CD14-positive monocyte (primary cell): ENCODE data around the gene ARMC6. TPM values are rescaled to one million over a fixed set of nuclear protein-coding genes. Genes with fewer than 3 reads are reported as not detected.

Experiments
- DNase-seq, 3 donors: peaks; one replicate each; pipeline ENCODE4 v3.0.0-alpha.2; 2011 to 2022
- H2AFZ ChIP-seq: 2 replicates; pipeline ENCODE4 v1.6.0; 2012; ENCODE audit warnings: mild to moderate bottlenecking, low read depth, low read length, inconsistent platforms; ENCODE audit not compliant: insufficient read depth, poor library complexity, severe bottlenecking
- H3K27ac ChIP-seq, 2 donors: 1 replicate in 1 of 2; 2 replicates in 1 of 2; pipeline ENCODE4 v1.5.1; 2012 to 2013; ENCODE audit warnings: low read length in 2 of 2, control low read depth in 1 of 2, inconsistent platforms in 1 of 2, low read depth in 1 of 2, mild to moderate bottlenecking in 1 of 2
- H3K27me3 ChIP-seq, 2 donors: one replicate each; pipeline versions ENCODE4 v1.6.0 to v1.6.1; 2011 to 2013; ENCODE audit warnings: low read length in 2 of 2; ENCODE audit not compliant: control insufficient read depth in 2 of 2, insufficient read depth in 2 of 2
- H3K36me3 ChIP-seq, 2 donors: replicated peaks in 1 of 2; 1 replicate in 1 of 2; 2 replicates in 1 of 2; pipeline versions ENCODE4 v1.5.1 to v1.6.1; 2012 to 2013; ENCODE audit warnings: low read length in 2 of 2, control low read depth in 1 of 2, inconsistent platforms in 1 of 2, mild to moderate bottlenecking in 1 of 2; ENCODE audit not compliant: insufficient read depth in 2 of 2, control insufficient read depth in 1 of 2
- H3K4me1 ChIP-seq, 2 donors: 1 replicate in 1 of 2; 2 replicates in 1 of 2; pipeline versions ENCODE4 v1.5.1 to v1.6.1; 2012 to 2013; ENCODE audit warnings: low read length in 2 of 2, control low read depth in 1 of 2, inconsistent platforms in 1 of 2, mild to moderate bottlenecking in 1 of 2, moderate library complexity in 1 of 2; ENCODE audit not compliant: insufficient read depth in 2 of 2, control insufficient read depth in 1 of 2
- H3K4me2 ChIP-seq: replicated peaks from 2 replicates; pipeline ENCODE3; 2012; ENCODE audit warnings: low read length, moderate library complexity, mild to moderate bottlenecking; ENCODE audit not compliant: poor library complexity, severe bottlenecking; ENCODE audit errors: extremely low read depth
- H3K4me3 ChIP-seq, 3 experiments: fragments of 200-600 bp in 1 of 3; sonication (generic) in 1 of 3; replicated peaks in 1 of 3; 1 replicate in 2 of 3; 2 replicates in 1 of 3; pipeline ENCODE4 v1.5.1; 2011 to 2013; ENCODE audit warnings: low read length in 3 of 3, mild to moderate bottlenecking in 3 of 3, control low read depth in 2 of 3, low read depth in 2 of 3, inconsistent platforms in 1 of 3, moderate library complexity in 1 of 3
- H3K79me2 ChIP-seq: 2 replicates; pipeline ENCODE4 v1.6.0; 2012; ENCODE audit warnings: mild to moderate bottlenecking, control low read depth, inconsistent platforms, low read length, moderate library complexity; ENCODE audit not compliant: insufficient read depth
- H3K9ac ChIP-seq: 2 replicates; pipeline ENCODE4 v1.6.0; 2017; ENCODE audit warnings: low read length, mild to moderate bottlenecking; ENCODE audit not compliant: insufficient read depth, poor library complexity, severe bottlenecking
- H3K9me3 ChIP-seq, 2 donors: replicated peaks in 1 of 2; 1 replicate in 1 of 2; 2 replicates in 1 of 2; pipeline versions ENCODE4 v1.5.1 to v1.6.1; 2012 to 2013; ENCODE audit warnings: low read length in 2 of 2, control low read depth in 1 of 2; ENCODE audit not compliant: control insufficient read depth in 1 of 2, insufficient read depth in 1 of 2
- H4K20me1 ChIP-seq: 2 replicates; pipeline ENCODE4 v1.6.0; 2012; ENCODE audit warnings: mild to moderate bottlenecking, low read length, control low read depth, moderate library complexity; ENCODE audit not compliant: insufficient read depth
- H3K27ac Mint-ChIP-seq, 7 donors: one replicate each; pipeline ENCODE4 v1.8.0; 2020; ENCODE audit warnings: mild to moderate bottlenecking in 7 of 7, mixed read lengths in 7 of 7, moderate library complexity in 6 of 7, inconsistent platforms in 2 of 7
- H3K27me3 Mint-ChIP-seq, 3 donors: one replicate each; pipeline ENCODE4 v1.8.0; 2021 to 2022; ENCODE audit warnings: low read depth in 3 of 3, mild to moderate bottlenecking in 3 of 3, mixed read lengths in 3 of 3, moderate library complexity in 3 of 3, inconsistent platforms in 1 of 3
- H3K36me3 Mint-ChIP-seq, 2 donors: one replicate each; pipeline ENCODE4 v1.8.0; 2020; ENCODE audit warnings: mixed read lengths in 2 of 2, inconsistent platforms in 1 of 2, mild to moderate bottlenecking in 1 of 2
- H3K4me1 Mint-ChIP-seq: one replicate; pipeline ENCODE4 v1.8.0; 2020; ENCODE audit warnings: mild to moderate bottlenecking, mixed read lengths
- H3K4me3 Mint-ChIP-seq, 2 donors: one replicate each; pipeline ENCODE4 v1.8.0; 2020; ENCODE audit warnings: mild to moderate bottlenecking in 2 of 2, mixed read lengths in 2 of 2, moderate library complexity in 1 of 2
- H3K9me3 Mint-ChIP-seq, 7 donors: one replicate each; pipeline ENCODE4 v1.8.0; 2020 to 2022; ENCODE audit warnings: mixed read lengths in 7 of 7, mild to moderate bottlenecking in 6 of 7, moderate library complexity in 6 of 7, inconsistent platforms in 2 of 7
- WGBS: methylation state at CpG from one replicate; pipeline ENCODE4 v1.1.5; 2013; ENCODE audit warnings: missing lambda C conversion rate; ENCODE audit not compliant: insufficient coverage; 5-methylcytosine and 5-hydroxymethylcytosine counted together
- intact Hi-C, 2 donors: fragments of 100-400 bp; cut with micrococcal nuclease; formaldehyde crosslinking; loops; one replicate each; pipeline versions ENCODE4 v1.15.0 to v1.15.1; 2023
- polyA plus RNA-seq, 3 donors: library from polyadenylated mRNA; depleted of rRNA in 1 of 3; unstranded in 2 of 3; stranded (reverse) in 1 of 3; fragments of 300-500 nt in 2 of 3; fragments of >200 nt in 1 of 3; fragmentation: Illumina TruSeq in 2 of 3; gene quantifications; 1 replicate in 2 of 3; 2 replicates in 1 of 3; pipeline ENCODE4 v1.2.3, GENCODE V29; 2012 to 2021
- TF ChIP-seq, protein P1 (sequence below): fragments of 200-600 bp; IDR thresholded peaks from one replicate; pipeline ENCODE4 v1.8.0; 2022; ENCODE audit warnings: antibody characterized with exemption, mild to moderate bottlenecking

ARMC6 gene
- polyA plus RNA-seq, 3 donors, result 22.3 to 29.6 (median 26.1) TPM

DNA sequence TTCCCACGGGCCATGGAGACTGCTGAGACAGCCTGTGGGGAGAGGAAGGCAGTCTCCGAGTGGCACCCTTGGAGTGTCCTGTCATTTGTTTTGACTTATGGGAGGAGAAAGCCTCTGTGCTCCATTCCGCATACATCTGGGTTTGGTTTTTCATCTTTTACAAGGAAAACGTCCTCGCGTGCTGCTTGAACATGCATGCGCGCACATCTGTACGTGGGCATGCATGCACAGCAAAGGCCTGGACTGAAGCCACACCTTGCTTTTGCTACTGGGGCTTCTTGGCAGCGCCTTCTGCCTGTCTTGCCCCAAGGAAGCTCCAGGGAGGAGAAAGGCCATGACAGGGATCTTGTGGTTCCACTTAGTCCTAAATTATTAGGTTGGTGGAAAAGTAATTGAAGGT is 44.1 kb upstream of the ARMC6 start:
- Mint-ChIP-seq H3K9me3 (no peaks in the 10 kb centered on the region), H3K4me1 (peaks cover 27% of the 10 kb centered on the region), H3K36me3 (peaks cover 30 to 35% of the 10 kb centered on the region in 2 donors), H3K27me3 (peaks cover 0 to 3% (median 0%) of the 10 kb centered on the region in 3 donors), H3K27ac (peak overlapping the region in 1 of 7 donors; percentile 30), H3K4me3 (no peak overlapping the region)
- no peak overlapping the region for H3K4me3 ChIP-seq
- TF ChIP-seq, protein P1, sequence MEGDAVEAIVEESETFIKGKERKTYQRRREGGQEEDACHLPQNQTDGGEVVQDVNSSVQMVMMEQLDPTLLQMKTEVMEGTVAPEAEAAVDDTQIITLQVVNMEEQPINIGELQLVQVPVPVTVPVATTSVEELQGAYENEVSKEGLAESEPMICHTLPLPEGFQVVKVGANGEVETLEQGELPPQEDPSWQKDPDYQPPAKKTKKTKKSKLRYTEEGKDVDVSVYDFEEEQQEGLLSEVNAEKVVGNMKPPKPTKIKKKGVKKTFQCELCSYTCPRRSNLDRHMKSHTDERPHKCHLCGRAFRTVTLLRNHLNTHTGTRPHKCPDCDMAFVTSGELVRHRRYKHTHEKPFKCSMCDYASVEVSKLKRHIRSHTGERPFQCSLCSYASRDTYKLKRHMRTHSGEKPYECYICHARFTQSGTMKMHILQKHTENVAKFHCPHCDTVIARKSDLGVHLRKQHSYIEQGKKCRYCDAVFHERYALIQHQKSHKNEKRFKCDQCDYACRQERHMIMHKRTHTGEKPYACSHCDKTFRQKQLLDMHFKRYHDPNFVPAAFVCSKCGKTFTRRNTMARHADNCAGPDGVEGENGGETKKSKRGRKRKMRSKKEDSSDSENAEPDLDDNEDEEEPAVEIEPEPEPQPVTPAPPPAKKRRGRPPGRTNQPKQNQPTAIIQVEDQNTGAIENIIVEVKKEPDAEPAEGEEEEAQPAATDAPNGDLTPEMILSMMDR, result no peak
- no peak for DNase-seq
- no peak overlapping the region for H3K4me2 ChIP-seq
- peaks cover 30 to 35% of the 10 kb centered on the region in 2 donors for H3K36me3 ChIP-seq
- H3K27me3 ChIP-seq, result no peaks in the 10 kb centered on the region
- no peaks in the 10 kb centered on the region for H3K79me2 ChIP-seq
- no peak overlapping the region for H2AFZ ChIP-seq
- intact Hi-C loops, result loop anchor here in 1 of 2 donors (5.0 kb wide), 1 partner anchor 47 kb away; the partner anchor contains the start of gene HOMER3
- no peak overlapping the region for H3K27ac ChIP-seq
- H3K4me1 ChIP-seq, result peaks cover 26 to 27% of the 10 kb centered on the region in 2 donors
- no peak overlapping the region for H3K9ac ChIP-seq
- H3K9me3 ChIP-seq, result no peaks in the 10 kb centered on the region
- WGBS, result 98% methylated on average over 6 of the region's 10 CpGs
- no peaks in the 10 kb centered on the region for H4K20me1 ChIP-seq

DNA sequence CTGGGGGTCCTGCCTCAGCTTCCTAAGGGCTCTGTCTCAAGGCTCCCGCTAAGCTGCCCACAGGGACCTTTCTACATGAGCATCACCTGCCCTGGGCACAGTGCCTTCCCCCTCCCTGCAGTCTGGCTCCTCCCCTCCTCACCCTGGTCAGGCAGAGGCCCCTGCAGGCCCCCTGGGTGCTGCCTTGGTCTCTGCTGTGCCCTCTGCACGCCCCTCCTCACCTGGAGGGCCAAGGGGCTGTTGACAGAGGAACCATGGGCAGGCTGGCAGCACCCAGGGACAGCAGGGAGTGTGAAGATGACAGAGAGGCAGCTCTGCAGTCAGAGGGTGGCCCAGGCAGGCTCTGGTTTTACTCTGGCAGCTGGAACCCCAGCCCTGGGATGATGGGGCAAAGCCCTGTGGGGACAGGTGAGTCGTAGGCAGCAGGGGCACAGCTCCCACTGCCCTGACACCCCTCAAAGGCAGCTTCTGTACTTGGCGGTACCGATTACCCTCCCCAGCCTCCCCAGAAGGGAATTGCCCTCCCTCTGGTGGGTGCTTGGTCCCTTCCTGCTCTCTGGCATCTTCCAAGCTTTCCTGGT is 43.2 kb upstream of the ARMC6 start:
- TF ChIP-seq, protein P1, result no peak
- H3K27ac ChIP-seq, result no peak overlapping the region
- Mint-ChIP-seq H3K27me3 (peaks cover 0 to 3% (median 0%) of the 10 kb centered on the region in 3 donors), H3K9me3 (no peaks in the 10 kb centered on the region), H3K27ac (no peak overlapping the region), H3K36me3 (peaks cover 37 to 43% of the 10 kb centered on the region in 2 donors), H3K4me3 (no peak overlapping the region), H3K4me1 (peaks cover 18% of the 10 kb centered on the region)
- peaks cover 17 to 18% of the 10 kb centered on the region in 2 donors for H3K4me1 ChIP-seq
- intact Hi-C loops, result no loop called here
- WGBS, result 97% methylated on average over 4 of the region's 5 CpGs
- H3K4me3 ChIP-seq, result no peak overlapping the region
- no peaks in the 10 kb centered on the region for H3K79me2 ChIP-seq
- H2AFZ ChIP-seq, result no peak overlapping the region
- no peaks in the 10 kb centered on the region for H3K9me3 ChIP-seq
- H4K20me1 ChIP-seq, result no peaks in the 10 kb centered on the region
- H3K36me3 ChIP-seq, result peaks cover 38 to 44% of the 10 kb centered on the region in 2 donors
- no peak overlapping the region for H3K4me2 ChIP-seq
- no peak for DNase-seq
- no peak overlapping the region for H3K9ac ChIP-seq
- no peaks in the 10 kb centered on the region for H3K27me3 ChIP-seq
